Stimulated activated memory B cell treated with anti-CD40 and anti-IgM and Interleukin-4, amounts not matched to agents 10 μg/mL and 1 μg/mL and 100 μg/mL, for 72 hours (primary cell): Measurements from ENCODE around the gene INHBB.
"Not testable (repeated sequence)": the region's sequence is repeated elsewhere in the genome, so short reads cannot be mapped to it uniquely, and the experiment has no call there.

ENCODE experiments used
- ATAC-seq: fragments of 150-1000 bp; cut with Tn5 transposase; 2 replicates; pipeline ENCODE4 v1.10.0; 2021
- H3K27ac Mint-ChIP-seq: one replicate; pipeline ENCODE4 v1.8.0; 2022; ENCODE audit warnings: mild to moderate bottlenecking, mixed read lengths
- H3K27me3 Mint-ChIP-seq: one replicate; pipeline ENCODE4 v1.8.0; 2022; ENCODE audit warnings: mixed read lengths
- H3K36me3 Mint-ChIP-seq: one replicate; pipeline ENCODE4 v1.8.0; 2022; ENCODE audit warnings: mixed read lengths
- H3K4me1 Mint-ChIP-seq: one replicate; pipeline ENCODE4 v1.8.0; 2022; ENCODE audit warnings: mixed read lengths
- H3K4me3 Mint-ChIP-seq: one replicate; pipeline ENCODE4 v1.8.0; 2022; ENCODE audit warnings: mild to moderate bottlenecking, moderate library complexity, mixed read lengths
- H3K9me3 Mint-ChIP-seq: one replicate; pipeline ENCODE4 v1.8.0; 2022; ENCODE audit warnings: mixed read lengths

Gene INHBB

GRCh38 chr2:120384486-120385354 is 38.8 kb downstream of the INHBB start:
- H3K27ac Mint-ChIP-seq, result no peak overlapping the region
- H3K9me3 Mint-ChIP-seq, result no peaks in the 10 kb centered on the region
- no peaks in the 10 kb centered on the region for H3K4me1 Mint-ChIP-seq
- no peaks in the 10 kb centered on the region for H3K36me3 Mint-ChIP-seq
- ATAC-seq, result no peak
- no peak overlapping the region for H3K4me3 Mint-ChIP-seq
- no peaks in the 10 kb centered on the region for H3K27me3 Mint-ChIP-seq

GRCh38 chr2:120385355-120386127 is 39.6 kb downstream of the INHBB start:
- no peak overlapping the region for H3K4me3 Mint-ChIP-seq
- no peak overlapping the region for H3K27ac Mint-ChIP-seq
- no peaks in the 10 kb centered on the region for H3K36me3 Mint-ChIP-seq
- H3K27me3 Mint-ChIP-seq, result peaks cover 6% of the 10 kb centered on the region
- no peaks in the 10 kb centered on the region for H3K4me1 Mint-ChIP-seq
- no peak for ATAC-seq
- H3K9me3 Mint-ChIP-seq, result no peaks in the 10 kb centered on the region

- Mint-ChIP-seq H3K4me3 (no peak overlapping the region), H3K9me3 (no peaks in the 10 kb centered on the region), H3K4me1 (no peaks in the 10 kb centered on the region), H3K27me3 (peaks cover 8% of the 10 kb centered on the region), H3K36me3 (no peaks in the 10 kb centered on the region), H3K27ac (no peak overlapping the region)
- no peak for ATAC-seq
Observed at GRCh38 chr2:120388222-120389035, 42.5 kb downstream of the INHBB start.

- Mint-ChIP-seq H3K27ac (no peak overlapping the region), H3K9me3 (no peaks in the 10 kb centered on the region), H3K27me3 (peaks cover 13% of the 10 kb centered on the region), H3K36me3 (no peaks in the 10 kb centered on the region), H3K4me1 (no peaks in the 10 kb centered on the region), H3K4me3 (no peak overlapping the region)
- no peak for ATAC-seq
Observed at GRCh38 chr2:120389036-120389391, 43.1 kb downstream of the INHBB start.

GRCh38 chr2:120390381-120391055 is 44.6 kb downstream of the INHBB start:
- Mint-ChIP-seq H3K9me3 (no peaks in the 10 kb centered on the region), H3K4me3 (no peak overlapping the region), H3K4me1 (no peaks in the 10 kb centered on the region), H3K27me3 (peaks cover 16% of the 10 kb centered on the region), H3K27ac (no peak overlapping the region), H3K36me3 (no peaks in the 10 kb centered on the region)
- ATAC-seq, result no peak

- not testable (repeated sequence) for H3K4me3 Mint-ChIP-seq, H3K4me1 Mint-ChIP-seq, H3K36me3 Mint-ChIP-seq, ATAC-seq, H3K27ac Mint-ChIP-seq, H3K9me3 Mint-ChIP-seq
- H3K27me3 Mint-ChIP-seq, result peaks cover 16% of the 10 kb centered on the region
Observed at GRCh38 chr2:120391382-120391781, 45.4 kb downstream of the INHBB start.

- H3K4me3 Mint-ChIP-seq, result no peak overlapping the region
- H3K9me3 Mint-ChIP-seq, result no peaks in the 10 kb centered on the region
- peaks cover 23% of the 10 kb centered on the region for H3K27me3 Mint-ChIP-seq
- H3K27ac Mint-ChIP-seq, result no peak overlapping the region
- no peaks in the 10 kb centered on the region for H3K36me3 Mint-ChIP-seq
- H3K4me1 Mint-ChIP-seq, result no peaks in the 10 kb centered on the region
- ATAC-seq, result no peak
Observed at GRCh38 chr2:120391911-120392665, 46.2 kb downstream of the INHBB start.

- Mint-ChIP-seq H3K4me1 (no peaks in the 10 kb centered on the region), H3K9me3 (no peaks in the 10 kb centered on the region), H3K4me3 (no peak overlapping the region), H3K27ac (no peak overlapping the region), H3K36me3 (no peaks in the 10 kb centered on the region), H3K27me3 (peaks cover 31% of the 10 kb centered on the region)
- ATAC-seq, result no peak
Observed at GRCh38 chr2:120392923-120393322, 47.0 kb downstream of the INHBB start.

- Mint-ChIP-seq H3K27me3 (peaks cover 37% of the 10 kb centered on the region), H3K4me1 (no peaks in the 10 kb centered on the region), H3K36me3 (no peaks in the 10 kb centered on the region), H3K27ac (no peak overlapping the region), H3K4me3 (no peak overlapping the region), H3K9me3 (no peaks in the 10 kb centered on the region)
- no peak for ATAC-seq
Observed at GRCh38 chr2:120393456-120393855, 47.5 kb downstream of the INHBB start.

- Mint-ChIP-seq H3K4me1 (no peaks in the 10 kb centered on the region), H3K27me3 (peaks cover 50% of the 10 kb centered on the region), H3K4me3 (no peak overlapping the region), H3K36me3 (no peaks in the 10 kb centered on the region), H3K27ac (no peak overlapping the region), H3K9me3 (no peaks in the 10 kb centered on the region)
- ATAC-seq, result no peak
Observed at GRCh38 chr2:120394764-120395163, 48.8 kb downstream of the INHBB start.

GRCh38 chr2:120395221-120396012 is 49.5 kb downstream of the INHBB start:
- no peaks in the 10 kb centered on the region for H3K9me3 Mint-ChIP-seq
- H3K4me3 Mint-ChIP-seq, result no peak overlapping the region
- H3K27me3 Mint-ChIP-seq, result peaks cover 52% of the 10 kb centered on the region
- no peaks in the 10 kb centered on the region for H3K36me3 Mint-ChIP-seq
- H3K4me1 Mint-ChIP-seq, result no peaks in the 10 kb centered on the region
- ATAC-seq, result no peak
- no peak overlapping the region for H3K27ac Mint-ChIP-seq

GRCh38 chr2:120396013-120396860 is 50.3 kb downstream of the INHBB start:
- Mint-ChIP-seq H3K27ac (no peak overlapping the region), H3K27me3 (peaks cover 57% of the 10 kb centered on the region), H3K4me1 (no peaks in the 10 kb centered on the region), H3K36me3 (no peaks in the 10 kb centered on the region), H3K4me3 (no peak overlapping the region), H3K9me3 (no peaks in the 10 kb centered on the region)
- ATAC-seq, result no peak
